Left kidney (tissue), 2 donors: Measurements from ENCODE around the gene COL8A2. TPM values are rescaled to one million over a fixed set of nuclear protein-coding genes. Genes with fewer than 3 reads are reported as not detected.

Experiments used
- DNase-seq: peaks from one replicate; pipeline ENCODE4 v3.0.0-alpha.2; 2013
- polyA plus RNA-seq: library from polyadenylated mRNA; unstranded; fragments of 120-200 nt; gene quantifications from one replicate; pipeline ENCODE4 v1.2.1, GENCODE V29; 2013; ENCODE audit not compliant: insufficient read length

The COL8A2 gene
- polyA plus RNA-seq, 1 donor = 1.2 TPM

GRCh38 chr1:36055706-36056105 lies 69.3 kb downstream of the COL8A2 start:
- DNase-seq = no peak

- no peak for DNase-seq
Observed at GRCh38 chr1:36053978-36054377, 71.0 kb downstream of the COL8A2 start.

DNA sequence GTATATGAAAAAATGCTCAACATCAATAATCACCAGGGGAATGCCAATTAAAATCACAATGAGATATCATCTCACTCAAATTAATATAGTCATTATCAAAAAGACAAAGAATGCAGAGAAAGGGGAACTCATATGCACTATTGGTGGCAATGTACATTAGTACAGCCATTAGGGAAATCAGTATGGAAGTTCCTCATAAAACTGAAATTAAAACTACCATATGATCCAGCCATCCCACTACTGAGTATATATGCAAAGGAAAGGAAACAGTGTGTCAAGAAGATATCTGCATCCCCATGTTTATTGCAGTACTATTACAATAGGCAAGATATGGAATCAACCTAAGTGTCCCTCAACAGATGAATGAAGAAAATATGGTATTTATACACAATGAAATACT lies 73.2 kb downstream of the COL8A2 start:
- DNase-seq = no peak

Other genes starting within 250 kb of the COL8A2 start
- gene AGO1, start 242.0 kb downstream of the COL8A2 start, polyA plus RNA-seq = 20.9 TPM
- 18.6 TPM for gene AGO3, start 194.1 kb downstream of the COL8A2 start, polyA plus RNA-seq
- 13.3 TPM for gene TEKT2, start 41.1 kb downstream of the COL8A2 start, polyA plus RNA-seq
- 28.6 TPM for gene ADPRS, start 36.3 kb downstream of the COL8A2 start, polyA plus RNA-seq
- 64.9 TPM for gene TRAPPC3, start 24.3 kb upstream of the COL8A2 start, polyA plus RNA-seq
- 54.7 TPM for gene MAP7D1, start 30.9 kb upstream of the COL8A2 start, polyA plus RNA-seq
- gene THRAP3, start 99.2 kb upstream of the COL8A2 start, polyA plus RNA-seq = 169 TPM
- 31.2 TPM for gene SH3D21, start 181.1 kb upstream of the COL8A2 start, polyA plus RNA-seq
- 37.6 TPM for gene EVA1B, start 198.4 kb upstream of the COL8A2 start, polyA plus RNA-seq